Caco-2 (cell line): ENCODE data around the gene POLR3B. TPM values are rescaled to one million over a fixed set of nuclear protein-coding genes. Genes with fewer than 3 reads are reported as not detected.

Experiments used
- BruUV-seq: library from RNA; stranded (reverse); fragments of 400-500 nt; replicated peaks from 2 replicates; lab custom pipeline; 2021; lab: Mats Ljungman, UMichigan
- CTCF ChIA-PET: fragments of 300-600 bp; sonication (Branson Sonifier 250); formaldehyde crosslinking; loops from one replicate; lab custom pipeline; 2022; ENCODE audit warnings: antibody characterized with exemption; lab: Charles Lee
- POLR2A ChIA-PET: fragments of 300-600 bp; sonication (Branson Sonifier 250); formaldehyde crosslinking; loops from one replicate; lab custom pipeline; 2022; ENCODE audit warnings: antibody characterized with exemption; lab: Charles Lee
- DNase-seq, 2 experiments: peaks; one replicate each; pipeline versions ENCODE4 v3.0.0 to v3.0.0-alpha.2; 2020 to 2022
- H3K27me3 ChIP-seq: replicated peaks from 2 replicates; pipeline ENCODE4 v1.6.0; 2011; ENCODE audit warnings: low read length; ENCODE audit not compliant: control insufficient read depth, insufficient read depth
- H3K36me3 ChIP-seq: 2 replicates; pipeline ENCODE4 v1.5.1; 2011; ENCODE audit warnings: low read length; ENCODE audit not compliant: control insufficient read depth, insufficient read depth
- H3K4me1 ChIP-seq: fragments of 250-450 bp; sonication (Bioruptor Pico); 2 replicates; pipeline ENCODE4 v1.5.1; 2020; ENCODE audit warnings: mild to moderate bottlenecking
- H3K4me3 ChIP-seq: 2 replicates; pipeline ENCODE4 v1.5.1; 2011; ENCODE audit warnings: low read depth, mild to moderate bottlenecking, control low read depth, low read length
- H3K9me3 ChIP-seq: fragments of 250-450 bp; sonication (Bioruptor Pico); 2 replicates; pipeline ENCODE4 v1.5.1; 2020; ENCODE audit warnings: mild to moderate bottlenecking, moderate library complexity
- H3K27ac Mint-ChIP-seq: one replicate; pipeline ENCODE4 v1.8.0; 2022; ENCODE audit warnings: mixed read lengths; ENCODE audit not compliant: unreplicated experiment
- H3K27me3 Mint-ChIP-seq: one replicate; pipeline ENCODE4 v1.8.0; 2022; ENCODE audit warnings: mixed read lengths; ENCODE audit not compliant: insufficient read depth, unreplicated experiment
- H3K36me3 Mint-ChIP-seq: one replicate; pipeline ENCODE4 v1.8.0; 2022; ENCODE audit warnings: mild to moderate bottlenecking, mixed read lengths; ENCODE audit not compliant: insufficient read depth, unreplicated experiment
- H3K4me1 Mint-ChIP-seq: one replicate; pipeline ENCODE4 v1.8.0; 2022; ENCODE audit warnings: low read depth, mixed read lengths; ENCODE audit not compliant: unreplicated experiment
- H3K4me3 Mint-ChIP-seq: one replicate; pipeline ENCODE4 v1.8.0; 2022; ENCODE audit warnings: mild to moderate bottlenecking, moderate library complexity, mixed read lengths; ENCODE audit not compliant: unreplicated experiment
- H3K9me3 Mint-ChIP-seq: one replicate; pipeline ENCODE4 v1.8.0; 2022; ENCODE audit warnings: mixed read lengths; ENCODE audit not compliant: unreplicated experiment
- intact Hi-C: fragments of 100-400 bp; cut with micrococcal nuclease; formaldehyde crosslinking; loops from one replicate; pipeline ENCODE4 v1.10.0; 2022; ENCODE audit not compliant: unreplicated experiment
- total RNA-seq: library from RNA; stranded (reverse); gene quantifications from 2 replicates; pipeline ENCODE4 v1.2.3, GENCODE V29; 2022
- TF ChIP-seq, protein P1 (sequence below), 2 experiments: fragments of 200-600 bp in 1 of 2; IDR thresholded peaks; 1 replicate in 1 of 2; 2 replicates in 1 of 2; pipeline versions ENCODE4 v1.5.1 to v1.8.0; 2011 to 2022; ENCODE audit warnings: antibody characterized with exemption in 1 of 2, control low read depth in 1 of 2, inconsistent platforms in 1 of 2, low read depth in 1 of 2, low read length in 1 of 2, mild to moderate bottlenecking in 1 of 2, moderate library complexity in 1 of 2; ENCODE audit not compliant: insufficient read depth in 1 of 2, severe bottlenecking in 1 of 2, unreplicated experiment in 1 of 2

Gene POLR3B
- total RNA-seq, 1 experiment from 2014 or later: 13.9 TPM

DNA sequence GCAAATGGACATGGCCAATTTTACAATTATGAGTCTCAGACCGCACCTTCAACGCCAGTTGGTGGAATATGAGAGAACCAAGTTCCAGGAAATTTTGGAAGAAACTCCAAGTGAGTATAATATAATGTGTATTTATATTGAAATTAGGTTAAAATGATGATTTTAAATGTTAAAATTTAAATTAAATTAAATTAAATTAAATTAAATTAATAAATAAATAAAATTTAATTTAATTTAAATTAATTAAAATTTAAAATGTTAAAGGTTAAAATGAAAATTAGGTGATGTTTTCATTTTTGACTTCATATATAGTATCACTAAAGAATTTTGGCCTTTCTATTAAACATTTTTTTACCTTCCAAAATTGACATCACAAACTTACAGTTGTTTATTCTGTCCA is 34.0 kb upstream of the POLR3B start:
- DNase-seq: no peak
- H3K36me3 ChIP-seq: no peaks in the 10 kb centered on the region
- intact Hi-C loops: no loop called here
- H3K4me1 ChIP-seq: no peaks in the 10 kb centered on the region
- no peak overlapping the region for H3K4me3 Mint-ChIP-seq
- H3K9me3 Mint-ChIP-seq: no peaks in the 10 kb centered on the region
- H3K27ac Mint-ChIP-seq: no peak overlapping the region
- ChIA-PET POLR2A (no interaction called here), CTCF (no interaction called here)
- TF ChIP-seq, protein P1, sequence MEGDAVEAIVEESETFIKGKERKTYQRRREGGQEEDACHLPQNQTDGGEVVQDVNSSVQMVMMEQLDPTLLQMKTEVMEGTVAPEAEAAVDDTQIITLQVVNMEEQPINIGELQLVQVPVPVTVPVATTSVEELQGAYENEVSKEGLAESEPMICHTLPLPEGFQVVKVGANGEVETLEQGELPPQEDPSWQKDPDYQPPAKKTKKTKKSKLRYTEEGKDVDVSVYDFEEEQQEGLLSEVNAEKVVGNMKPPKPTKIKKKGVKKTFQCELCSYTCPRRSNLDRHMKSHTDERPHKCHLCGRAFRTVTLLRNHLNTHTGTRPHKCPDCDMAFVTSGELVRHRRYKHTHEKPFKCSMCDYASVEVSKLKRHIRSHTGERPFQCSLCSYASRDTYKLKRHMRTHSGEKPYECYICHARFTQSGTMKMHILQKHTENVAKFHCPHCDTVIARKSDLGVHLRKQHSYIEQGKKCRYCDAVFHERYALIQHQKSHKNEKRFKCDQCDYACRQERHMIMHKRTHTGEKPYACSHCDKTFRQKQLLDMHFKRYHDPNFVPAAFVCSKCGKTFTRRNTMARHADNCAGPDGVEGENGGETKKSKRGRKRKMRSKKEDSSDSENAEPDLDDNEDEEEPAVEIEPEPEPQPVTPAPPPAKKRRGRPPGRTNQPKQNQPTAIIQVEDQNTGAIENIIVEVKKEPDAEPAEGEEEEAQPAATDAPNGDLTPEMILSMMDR (IDR thresholded peaks at IDR 0.05; ENCODE audit: insufficient read depth in 1 of 2, low read depth in 1 of 2, low read length in 1 of 2, severe bottlenecking in 1 of 2, unreplicated experiment in 1 of 2): no peak
- H3K27me3 Mint-ChIP-seq: no peaks in the 10 kb centered on the region
- no peak overlapping the region for H3K4me3 ChIP-seq
- no peaks in the 10 kb centered on the region for H3K9me3 ChIP-seq
- no TSS peak for BruUV-seq
- no peaks in the 10 kb centered on the region for H3K36me3 Mint-ChIP-seq
- H3K4me1 Mint-ChIP-seq: no peaks in the 10 kb centered on the region
- no peaks in the 10 kb centered on the region for H3K27me3 ChIP-seq

DNA sequence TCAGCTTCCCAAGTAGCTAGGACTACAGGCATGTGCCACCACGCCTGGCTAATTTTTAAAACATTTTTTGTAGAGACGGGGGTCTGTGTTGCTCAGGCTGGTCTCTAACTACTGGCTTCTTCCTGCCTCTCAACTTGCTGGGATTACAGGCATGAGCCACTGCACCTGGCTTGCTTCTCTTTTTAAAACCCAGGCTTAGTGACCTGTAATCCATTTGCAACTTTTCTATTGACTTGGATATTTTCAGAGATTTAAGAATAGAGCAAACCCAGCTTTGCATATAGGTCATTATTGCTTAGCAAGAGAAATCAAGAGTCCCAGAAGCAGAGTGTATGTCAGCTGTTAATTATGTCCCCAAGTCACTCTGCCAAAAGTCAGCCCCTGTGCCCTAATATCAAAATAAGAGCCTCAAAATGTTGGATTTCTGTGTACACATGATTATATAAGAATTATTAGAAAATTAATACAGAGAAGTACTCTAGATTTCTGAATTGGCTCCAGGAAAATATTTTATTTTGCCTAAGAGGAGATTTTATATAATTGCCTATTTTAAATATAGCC is 30.2 kb upstream of the POLR3B start:
- Mint-ChIP-seq H3K27ac (no peak overlapping the region), H3K36me3 (no peaks in the 10 kb centered on the region), H3K4me1 (no peaks in the 10 kb centered on the region), H3K4me3 (no peak overlapping the region), H3K27me3 (no peaks in the 10 kb centered on the region), H3K9me3 (no peaks in the 10 kb centered on the region)
- H3K4me3 ChIP-seq: no peak overlapping the region
- CTCF ChIA-PET: no interaction called here
- no peaks in the 10 kb centered on the region for H3K4me1 ChIP-seq
- H3K27me3 ChIP-seq: no peaks in the 10 kb centered on the region
- TF ChIP-seq, protein P1 (IDR thresholded peaks at IDR 0.05; ENCODE audit: insufficient read depth in 1 of 2, low read depth in 1 of 2, low read length in 1 of 2, severe bottlenecking in 1 of 2, unreplicated experiment in 1 of 2): no peak
- intact Hi-C loops: no loop called here
- POLR2A ChIA-PET: no interaction called here
- DNase-seq: no peak
- no peaks in the 10 kb centered on the region for H3K36me3 ChIP-seq
- no peaks in the 10 kb centered on the region for H3K9me3 ChIP-seq
- no TSS peak for BruUV-seq

DNA sequence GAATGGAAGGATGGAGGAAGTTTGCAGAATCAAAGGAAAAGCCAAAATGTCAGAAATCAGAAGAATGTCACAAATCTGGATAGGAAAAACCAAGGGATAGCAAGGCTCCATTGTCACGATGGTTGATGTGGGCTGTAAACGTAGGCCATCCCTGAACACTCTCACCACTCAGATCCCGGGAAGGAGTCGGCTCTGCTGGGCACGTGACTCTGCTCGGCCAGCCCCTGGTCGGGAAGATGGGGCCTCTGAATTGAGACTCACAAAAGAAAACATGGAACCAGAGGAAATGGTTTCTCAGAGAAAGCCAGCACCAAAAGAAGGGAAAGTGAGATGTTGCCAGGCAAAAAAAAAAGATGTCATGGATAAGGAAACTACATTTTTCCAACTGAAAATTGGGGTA is 28.8 kb upstream of the POLR3B start:
- Mint-ChIP-seq H3K36me3 (no peaks in the 10 kb centered on the region), H3K27me3 (no peaks in the 10 kb centered on the region), H3K9me3 (no peaks in the 10 kb centered on the region), H3K4me3 (no peak overlapping the region), H3K27ac (no peak overlapping the region), H3K4me1 (no peaks in the 10 kb centered on the region)
- no peaks in the 10 kb centered on the region for H3K27me3 ChIP-seq
- ChIA-PET POLR2A (no interaction called here), CTCF (no interaction called here)
- H3K4me1 ChIP-seq: no peaks in the 10 kb centered on the region
- BruUV-seq: no TSS peak
- no peaks in the 10 kb centered on the region for H3K36me3 ChIP-seq
- no peaks in the 10 kb centered on the region for H3K9me3 ChIP-seq
- no peak for DNase-seq
- intact Hi-C loops: no loop called here
- no peak overlapping the region for H3K4me3 ChIP-seq
- TF ChIP-seq, protein P1 (IDR thresholded peaks at IDR 0.05; ENCODE audit: insufficient read depth in 1 of 2, low read depth in 1 of 2, low read length in 1 of 2, severe bottlenecking in 1 of 2, unreplicated experiment in 1 of 2): no peak
